GM21619 (cell line): ENCODE data around the gene USP9X.
"Not testable (repeated sequence)": the region's sequence is repeated elsewhere in the genome, so short reads cannot be mapped to it uniquely, and the experiment has no call there.

ENCODE experiments used
- ATAC-seq: cut with Tn5 transposase; IDR thresholded peaks from one replicate; pipeline ENCODE4 v1.9.1; 2021; ENCODE audit not compliant: unreplicated experiment

USP9X gene

GRCh38 chrX:41084893-41085511 lies at the start of gene USP9X:
Gene USP9X (plus strand): TSS chrX:41085445. CDS start chrX:41123629, 38,184 bp downstream.
- peak; percentile 54 for ATAC-seq

- ATAC-seq = no peak
Observed at GRCh38 chrX:41035582-41035981, 49.7 kb upstream of the USP9X start.

GRCh38 chrX:41036668-41037326 lies 48.4 kb upstream of the USP9X start:
- no peak for ATAC-seq

GRCh38 chrX:41043196-41043595 lies 42.0 kb upstream of the USP9X start:
- no peak for ATAC-seq

- no peak for ATAC-seq
Observed at GRCh38 chrX:41043674-41044345, 41.4 kb upstream of the USP9X start.

GRCh38 chrX:41045960-41046567 lies 39.2 kb upstream of the USP9X start:
- ATAC-seq = no peak

- no peak for ATAC-seq
Observed at GRCh38 chrX:41047878-41048534, 37.2 kb upstream of the USP9X start.

GRCh38 chrX:41050359-41050758 lies 34.9 kb upstream of the USP9X start:
- no peak for ATAC-seq

- ATAC-seq = no peak
Observed at GRCh38 chrX:41051288-41051687, 34.0 kb upstream of the USP9X start.

GRCh38 chrX:41055740-41056139 lies 29.5 kb upstream of the USP9X start:
- ATAC-seq = no peak

GRCh38 chrX:41063276-41063675 lies 22.0 kb upstream of the USP9X start:
- ATAC-seq = not testable (repeated sequence)

GRCh38 chrX:41064018-41064417 lies 21.2 kb upstream of the USP9X start:
- no peak for ATAC-seq

- no peak for ATAC-seq
Observed at GRCh38 chrX:41066391-41066790, 18.9 kb upstream of the USP9X start.

- no peak for ATAC-seq
Observed at GRCh38 chrX:41066969-41067368, 18.3 kb upstream of the USP9X start.

GRCh38 chrX:41067721-41068120 lies 17.5 kb upstream of the USP9X start:
- ATAC-seq = no peak

- no peak for ATAC-seq
Observed at GRCh38 chrX:41076742-41077141, 8.5 kb upstream of the USP9X start.

GRCh38 chrX:41081821-41082220 lies 3.4 kb upstream of the USP9X start:
- ATAC-seq = no peak

GRCh38 chrX:41082783-41083182 lies 2.5 kb upstream of the USP9X start:
- no peak for ATAC-seq

- ATAC-seq = peak; percentile 59
Observed at GRCh38 chrX:41084044-41084892, 977 bp upstream of the USP9X start.

GRCh38 chrX:41085512-41085877 lies 250 bp downstream of the USP9X start:
- peak; percentile 21 for ATAC-seq
